ENCODE measurements around the gene GGA2.

GRCh38 chr16:23530062-23530461 lies 19.8 kb upstream of the GGA2 start:
- no peak for TF ChIP-seq CTCF (IDR thresholded peaks at IDR 0.05)
- TF ChIP-seq POLR2A (IDR thresholded peaks at IDR 0.05), result no peak
